ENCODE results near the gene ADAMTS13. TPM values are rescaled to one million over a fixed set of nuclear protein-coding genes. Genes with fewer than 3 reads are reported as not detected.

ADAMTS13 gene
- total and polyA plus RNA-seq, 10 donors: 1.1 to 4.8 (median 2.7) TPM

GRCh38 chr9:133417541-133418461 is 4.4 kb upstream of the ADAMTS13 start, which contains the start of gene REXO4:
TSS of gene REXO4 (minus strand) at chr9:133418010. CDS start at chr9:133417844, 166 bp downstream.
- H3K27ac ChIP-seq: peak within 1 kb of the TSS; percentile 84 to 93 (median 88)
- peaks cover 0 to 35% (median 24%) of the 10 kb centered on the region in 6 donors for H3K36me3 ChIP-seq
- peak; percentile 95 for DNase-seq
- intact Hi-C loops (cut with DNase I; ENCODE audit: low total_unique reads): no loop called here
- 0 to 3% (median 2%) methylated on average over 49 to 75 of the region's 75 CpGs for WGBS, 5 donors
- no peaks in the 10 kb centered on the region for H3K9me3 ChIP-seq
- H3K27me3 ChIP-seq (replicated peaks in 1 of 7): no peaks in the 10 kb centered on the region
- H3K4me3 ChIP-seq: peak within 1 kb of the TSS; percentile 73 to 97 (median 89)
- TF ChIP-seq POLR2AphosphoS5 (IDR thresholded peaks at IDR 0.05) (peak; percentile 81 to 92 (median 86)), CTCF (IDR thresholded peaks at IDR 0.05 in 8 of 11, conservative IDR thresholded peaks at IDR 0.05 in 3 of 11) (peak in 1 of 11 experiments; percentile 9), POLR2A (IDR thresholded peaks at IDR 0.05) (peak in 1 of 3 donors; percentile 76)
- H3K4me1 ChIP-seq: peaks cover 13 to 77% (median 49%) of the 10 kb centered on the region in 6 donors

GRCh38 chr9:133419005-133419404 is 3.2 kb upstream of the ADAMTS13 start:
- Histone ChIP-seq H3K27ac (no peak overlapping the region), H3K4me1 (peaks cover 13 to 71% (median 46%) of the 10 kb centered on the region in 6 donors), H3K9me3 (no peaks in the 10 kb centered on the region), H3K4me3 (peak overlapping the region in 1 of 8 donors; percentile 87), H3K36me3 (peaks cover 0 to 23% (median 12%) of the 10 kb centered on the region in 6 donors), H3K27me3 (replicated peaks in 1 of 7) (no peaks in the 10 kb centered on the region)
- intact Hi-C loops (cut with DNase I; ENCODE audit: low total_unique reads): no loop called here
- no peak for TF ChIP-seq CTCF (IDR thresholded peaks at IDR 0.05 in 8 of 11, conservative IDR thresholded peaks at IDR 0.05 in 3 of 11)
- TF ChIP-seq POLR2A (IDR thresholded peaks at IDR 0.05): no peak
- TF ChIP-seq POLR2AphosphoS5 (IDR thresholded peaks at IDR 0.05): no peak
- 80 to 89% (median 86%) methylated on average over 13 of the region's 13 CpGs for WGBS, 5 donors
- DNase-seq: no peak

DNA sequence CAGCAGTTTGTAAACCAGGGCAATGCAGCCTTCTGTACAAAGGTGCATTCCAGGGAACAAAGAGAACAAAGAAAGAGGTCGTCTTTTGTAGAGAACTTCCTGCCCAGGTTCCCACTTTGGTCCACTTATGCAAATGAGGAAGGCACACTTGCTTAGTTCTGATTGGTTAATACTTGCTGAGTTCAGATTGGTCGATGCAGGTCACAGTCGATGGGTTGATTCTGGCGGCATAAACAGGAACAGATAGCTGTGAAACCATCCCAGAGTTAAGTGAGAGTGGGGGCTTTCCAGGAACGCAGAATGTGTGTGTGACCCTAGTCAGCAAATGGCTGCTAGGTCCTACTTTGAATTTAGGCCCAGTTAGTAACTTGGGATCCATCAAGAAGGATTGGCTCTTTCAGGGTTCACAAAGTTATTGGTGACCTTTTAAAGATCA is 1.8 kb upstream of the ADAMTS13 start:
- Histone ChIP-seq H3K27me3 (replicated peaks in 1 of 7) (peaks cover 0 to 11% (median 0%) of the 10 kb centered on the region in 7 donors), H3K4me1 (peaks cover 13 to 57% (median 37%) of the 10 kb centered on the region in 6 donors), H3K27ac (peak overlapping the region in 6 of 8 donors; percentile 22 to 72 (median 44)), H3K36me3 (peaks cover 0 to 9% (median under 1%) of the 10 kb centered on the region in 6 donors), H3K4me3 (no peak overlapping the region), H3K9me3 (no peaks in the 10 kb centered on the region)
- intact Hi-C loops (cut with DNase I; ENCODE audit: low total_unique reads): no loop called here
- WGBS, 5 donors: 41 to 60% (median 44%) methylated on average over 5 of the region's 5 CpGs
- DNase-seq: no peak
- TF ChIP-seq POLR2AphosphoS5 (IDR thresholded peaks at IDR 0.05) (no peak), CTCF (IDR thresholded peaks at IDR 0.05 in 8 of 11, conservative IDR thresholded peaks at IDR 0.05 in 3 of 11) (no peak), POLR2A (IDR thresholded peaks at IDR 0.05) (no peak)

GRCh38 chr9:133423216-133423615 is 1.0 kb downstream of the ADAMTS13 start:
- Histone ChIP-seq H3K36me3 (no peaks in the 10 kb centered on the region), H3K4me3 (no peak overlapping the region), H3K27me3 (replicated peaks in 1 of 7) (peaks cover 0 to 39% (median 19%) of the 10 kb centered on the region in 7 donors), H3K9me3 (no peaks in the 10 kb centered on the region), H3K4me1 (peaks cover 3 to 40% (median 17%) of the 10 kb centered on the region in 6 donors), H3K27ac (no peak overlapping the region)
- 51 to 87% (median 82%) methylated on average over 3 of the region's 3 CpGs for WGBS, 5 donors
- intact Hi-C loops (cut with DNase I; ENCODE audit: low total_unique reads): no loop called here
- TF ChIP-seq POLR2A (IDR thresholded peaks at IDR 0.05) (no peak), POLR2AphosphoS5 (IDR thresholded peaks at IDR 0.05) (no peak), CTCF (IDR thresholded peaks at IDR 0.05 in 8 of 11, conservative IDR thresholded peaks at IDR 0.05 in 3 of 11) (no peak)
- no peak for DNase-seq
